Breast epithelium (tissue), 4 donors: ENCODE measurements around the gene ATOSA. TPM values are rescaled to one million over a fixed set of nuclear protein-coding genes. Genes with fewer than 3 reads are reported as not detected.

Source experiments
- DNase-seq, 2 donors: peaks; one replicate each; pipeline ENCODE4 v3.0.0-alpha.2; 2019; ENCODE audit warnings: low spot score in 2 of 2
- H3K27ac ChIP-seq, 2 donors: fragments of 200-600 bp; sonication (generic) in 1 of 2; one replicate each; pipeline ENCODE4 v1.5.1; 2016 to 2019; ENCODE audit warnings: mild to moderate bottlenecking in 1 of 2
- H3K27me3 ChIP-seq, 2 donors: fragments of 200-600 bp; sonication (generic) in 1 of 2; one replicate each; pipeline versions ENCODE4 v1.5.1 to v1.6.0; 2017 to 2019; ENCODE audit warnings: control low read depth in 1 of 2, mild to moderate bottlenecking in 1 of 2
- H3K36me3 ChIP-seq: fragments of 200-600 bp; one replicate; pipeline ENCODE4 v1.5.1; 2019
- H3K4me1 ChIP-seq, 2 donors: fragments of 200-600 bp; sonication (generic); one replicate each; pipeline ENCODE4 v1.5.1; 2016 to 2019; ENCODE audit warnings: control low read depth in 1 of 2
- H3K4me3 ChIP-seq, 3 donors: fragments of 200-600 bp; sonication (generic); 1 replicate in 2 of 3; 2 replicates in 1 of 3; pipeline ENCODE4 v1.5.1; 2016 to 2019; ENCODE audit warnings: mild to moderate bottlenecking in 3 of 3, moderate library complexity in 2 of 3
- H3K9me3 ChIP-seq, 2 donors: fragments of 200-600 bp; sonication (generic) in 1 of 2; one replicate each; pipeline ENCODE4 v1.5.1; 2016 to 2019; ENCODE audit warnings: control low read depth in 1 of 2
- CTCF ChIP-seq, 3 donors: fragments of 450-650 bp; IDR thresholded peaks; one replicate each; pipeline ENCODE4 v1.5.1; 2016 to 2017; ENCODE audit warnings: antibody characterized with exemption in 3 of 3, mild to moderate bottlenecking in 3 of 3, moderate library complexity in 3 of 3
- POLR2A ChIP-seq: fragments of 450-650 bp; IDR thresholded peaks from one replicate; pipeline ENCODE4 v1.6.1; 2016; ENCODE audit warnings: antibody characterized with exemption, mild to moderate bottlenecking, moderate library complexity
- POLR2AphosphoS5 ChIP-seq, 3 donors: sonication (generic); formaldehyde crosslinking; IDR thresholded peaks; one replicate each; pipeline ENCODE4 v1.6.1; 2017; ENCODE audit warnings: antibody characterized with exemption in 3 of 3
- intact Hi-C: fragments of 100-400 bp; cut with DNase I; formaldehyde crosslinking; loops from one replicate; pipeline ENCODE4 v1.15.1; 2023; ENCODE audit warnings: low total_unique reads
- total RNA-seq, 3 donors: library from RNA; depleted of rRNA; stranded (reverse); fragments of >200 nt; gene quantifications; one replicate each; pipeline ENCODE4 v1.1.0, GENCODE V29; 2016

Gene ATOSA
- total RNA-seq, 3 donors from 2014 or later = 157 to 215 (median 168) TPM

GRCh38 chr15:52717924-52718323 is 38.7 kb upstream of the ATOSA start:
- H3K4me1 ChIP-seq = no peaks in the 10 kb centered on the region
- no peak overlapping the region for H3K4me3 ChIP-seq
- H3K27me3 ChIP-seq = no peaks in the 10 kb centered on the region
- DNase-seq = no peak
- no peak overlapping the region for H3K27ac ChIP-seq
- H3K9me3 ChIP-seq = no peaks in the 10 kb centered on the region
- TF ChIP-seq CTCF (IDR thresholded peaks at IDR 0.05) (no peak), POLR2A (no peak), POLR2AphosphoS5 (IDR thresholded peaks at IDR 0.05) (no peak)
- H3K36me3 ChIP-seq = no peaks in the 10 kb centered on the region
- intact Hi-C loops = no loop called here

- intact Hi-C loops = no loop called here
- H3K4me1 ChIP-seq = no peaks in the 10 kb centered on the region
- H3K27ac ChIP-seq = no peak overlapping the region
- H3K36me3 ChIP-seq = no peaks in the 10 kb centered on the region
- no peaks in the 10 kb centered on the region for H3K27me3 ChIP-seq
- TF ChIP-seq POLR2AphosphoS5 (IDR thresholded peaks at IDR 0.05) = no peak
- no peak for TF ChIP-seq POLR2A
- no peak for TF ChIP-seq CTCF (IDR thresholded peaks at IDR 0.05)
- H3K9me3 ChIP-seq = no peaks in the 10 kb centered on the region
- DNase-seq = no peak
- H3K4me3 ChIP-seq = no peak overlapping the region
Observed at GRCh38 chr15:52717481-52717880, 38.3 kb upstream of the ATOSA start.

GRCh38 chr15:52716536-52716935 is 37.3 kb upstream of the ATOSA start:
- TF ChIP-seq CTCF (IDR thresholded peaks at IDR 0.05) (no peak), POLR2AphosphoS5 (IDR thresholded peaks at IDR 0.05) (no peak), POLR2A (no peak)
- Histone ChIP-seq H3K36me3 (no peaks in the 10 kb centered on the region), H3K27ac (no peak overlapping the region), H3K4me3 (no peak overlapping the region), H3K4me1 (no peaks in the 10 kb centered on the region), H3K27me3 (no peaks in the 10 kb centered on the region), H3K9me3 (no peaks in the 10 kb centered on the region)
- intact Hi-C loops = no loop called here
- DNase-seq = no peak

DNA sequence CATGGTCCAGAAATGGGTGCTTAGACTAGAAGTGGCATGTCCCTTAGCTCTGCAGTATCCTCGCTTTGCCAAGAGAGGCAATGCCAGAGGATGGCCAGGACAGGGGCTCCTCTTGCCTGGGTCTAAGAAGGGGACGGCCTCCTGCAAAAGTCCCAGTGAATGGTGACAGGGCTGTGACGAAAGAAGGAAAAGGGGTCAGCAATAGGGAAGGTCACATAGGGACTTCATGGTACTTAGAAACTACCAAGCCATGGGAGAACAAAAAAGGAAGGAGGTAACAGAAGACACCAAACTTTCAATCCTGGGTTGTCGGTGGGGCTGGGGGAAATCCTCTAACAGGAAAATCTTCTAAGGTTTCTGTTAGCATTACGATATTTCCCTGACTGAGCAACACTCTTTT is 36.2 kb upstream of the ATOSA start:
- Histone ChIP-seq H3K27me3 (no peaks in the 10 kb centered on the region), H3K4me3 (no peak overlapping the region), H3K36me3 (no peaks in the 10 kb centered on the region), H3K27ac (no peak overlapping the region), H3K9me3 (no peaks in the 10 kb centered on the region), H3K4me1 (no peaks in the 10 kb centered on the region)
- no peak for DNase-seq
- TF ChIP-seq POLR2AphosphoS5 (IDR thresholded peaks at IDR 0.05) = no peak
- no peak for TF ChIP-seq POLR2A
- no peak for TF ChIP-seq CTCF (IDR thresholded peaks at IDR 0.05)
- intact Hi-C loops = no loop called here

GRCh38 chr15:52714968-52715367 is 35.8 kb upstream of the ATOSA start:
- Histone ChIP-seq H3K27me3 (no peaks in the 10 kb centered on the region), H3K27ac (no peak overlapping the region), H3K9me3 (no peaks in the 10 kb centered on the region), H3K36me3 (no peaks in the 10 kb centered on the region), H3K4me3 (no peak overlapping the region), H3K4me1 (no peaks in the 10 kb centered on the region)
- TF ChIP-seq POLR2A = no peak
- TF ChIP-seq POLR2AphosphoS5 (IDR thresholded peaks at IDR 0.05) = no peak
- TF ChIP-seq CTCF (IDR thresholded peaks at IDR 0.05) = no peak
- DNase-seq = no peak
- intact Hi-C loops = no loop called here
